ENCODE data around the gene TMEM131L.
A peak's percentile ranks its signal among the peaks of the same experiment; 100 is the strongest.

TMEM131L gene

GRCh38 chr4:153480704-153481103 is 14.5 kb downstream of the TMEM131L start:
- Histone ChIP-seq H3K9me3 (ENCODE audit: control insufficient read depth in 1 of 2, low read length in 2 of 2) (no peaks in the 10 kb centered on the region), H3K4me3 (ENCODE audit: low read depth in 1 of 2, low read length in 2 of 2) (no peak overlapping the region), H3K4me1 (ENCODE audit: control insufficient read depth in 1 of 2, insufficient read depth in 2 of 2, low read length in 2 of 2) (peaks cover 0 to 4% of the 10 kb centered on the region in 2 donors), H3K27ac (ENCODE audit: low read length) (no peak overlapping the region), H3K36me3 (ENCODE audit: control insufficient read depth in 1 of 2, insufficient read depth in 2 of 2, low read length in 2 of 2) (peaks cover 0 to 4% of the 10 kb centered on the region in 2 donors), H3K27me3 (ENCODE audit: low read depth, low read length) (no peaks in the 10 kb centered on the region)

- peaks cover 3 to 6% of the 10 kb centered on the region in 2 donors for H3K4me1 ChIP-seq (ENCODE audit: control insufficient read depth in 1 of 2, insufficient read depth in 2 of 2, low read length in 2 of 2)
- no peaks in the 10 kb centered on the region for H3K27me3 ChIP-seq (ENCODE audit: low read depth, low read length)
- no peaks in the 10 kb centered on the region for H3K9me3 ChIP-seq (ENCODE audit: control insufficient read depth in 1 of 2, low read length in 2 of 2)
- H3K4me3 ChIP-seq (ENCODE audit: low read depth in 1 of 2, low read length in 2 of 2), result no peak overlapping the region
- peaks cover 0 to 4% of the 10 kb centered on the region in 2 donors for H3K36me3 ChIP-seq (ENCODE audit: control insufficient read depth in 1 of 2, insufficient read depth in 2 of 2, low read length in 2 of 2)
- no peak overlapping the region for H3K27ac ChIP-seq (ENCODE audit: low read length)
Observed at GRCh38 chr4:153481478-153481877, 15.3 kb downstream of the TMEM131L start.

GRCh38 chr4:153483432-153484418 is 17.6 kb downstream of the TMEM131L start:
- Histone ChIP-seq H3K27me3 (ENCODE audit: low read depth, low read length) (no peaks in the 10 kb centered on the region), H3K36me3 (ENCODE audit: control insufficient read depth in 1 of 2, insufficient read depth in 2 of 2, low read length in 2 of 2) (peaks cover 0 to 4% of the 10 kb centered on the region in 2 donors), H3K9me3 (ENCODE audit: control insufficient read depth in 1 of 2, low read length in 2 of 2) (no peaks in the 10 kb centered on the region), H3K27ac (ENCODE audit: low read length) (peak overlapping the region; percentile 46), H3K4me1 (ENCODE audit: control insufficient read depth in 1 of 2, insufficient read depth in 2 of 2, low read length in 2 of 2) (peaks cover 24 to 25% of the 10 kb centered on the region in 2 donors), H3K4me3 (ENCODE audit: low read depth in 1 of 2, low read length in 2 of 2) (peak overlapping the region in 1 of 2 donors; percentile 38)

DNA sequence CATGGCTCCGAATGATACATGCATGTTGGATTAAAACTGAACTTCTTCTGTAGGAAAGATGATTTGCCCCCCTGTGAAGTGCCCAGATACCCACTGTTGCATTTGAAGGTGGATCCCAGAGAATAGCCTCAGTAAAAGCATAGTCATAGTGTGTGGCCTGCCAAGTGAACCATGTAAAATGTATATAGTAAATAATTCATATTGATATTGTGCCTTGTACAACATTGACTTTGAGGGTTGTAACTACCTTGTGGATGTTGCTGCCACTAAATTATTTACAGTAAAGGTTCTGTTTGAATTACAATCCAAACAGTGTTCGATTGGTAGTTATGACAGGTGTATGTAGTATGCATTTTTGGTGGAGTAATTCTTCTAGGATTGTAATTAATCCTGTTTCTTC is 19.2 kb downstream of the TMEM131L start:
- no peak overlapping the region for H3K4me3 ChIP-seq (ENCODE audit: low read depth in 1 of 2, low read length in 2 of 2)
- peak overlapping the region; percentile 85 for H3K27ac ChIP-seq (ENCODE audit: low read length)
- no peaks in the 10 kb centered on the region for H3K27me3 ChIP-seq (ENCODE audit: low read depth, low read length)
- peaks cover 24 to 31% of the 10 kb centered on the region in 2 donors for H3K4me1 ChIP-seq (ENCODE audit: control insufficient read depth in 1 of 2, insufficient read depth in 2 of 2, low read length in 2 of 2)
- no peaks in the 10 kb centered on the region for H3K9me3 ChIP-seq (ENCODE audit: control insufficient read depth in 1 of 2, low read length in 2 of 2)
- peaks cover 0 to 4% of the 10 kb centered on the region in 2 donors for H3K36me3 ChIP-seq (ENCODE audit: control insufficient read depth in 1 of 2, insufficient read depth in 2 of 2, low read length in 2 of 2)

- Histone ChIP-seq H3K36me3 (ENCODE audit: control insufficient read depth in 1 of 2, insufficient read depth in 2 of 2, low read length in 2 of 2) (peaks cover 0 to 2% of the 10 kb centered on the region in 2 donors), H3K9me3 (ENCODE audit: control insufficient read depth in 1 of 2, low read length in 2 of 2) (no peaks in the 10 kb centered on the region), H3K4me3 (ENCODE audit: low read depth in 1 of 2, low read length in 2 of 2) (no peak overlapping the region), H3K4me1 (ENCODE audit: control insufficient read depth in 1 of 2, insufficient read depth in 2 of 2, low read length in 2 of 2) (peaks cover 24 to 31% of the 10 kb centered on the region in 2 donors), H3K27ac (ENCODE audit: low read length) (peak overlapping the region; percentile 85), H3K27me3 (ENCODE audit: low read depth, low read length) (no peaks in the 10 kb centered on the region)
Observed at GRCh38 chr4:153485860-153486259, 19.7 kb downstream of the TMEM131L start.

DNA sequence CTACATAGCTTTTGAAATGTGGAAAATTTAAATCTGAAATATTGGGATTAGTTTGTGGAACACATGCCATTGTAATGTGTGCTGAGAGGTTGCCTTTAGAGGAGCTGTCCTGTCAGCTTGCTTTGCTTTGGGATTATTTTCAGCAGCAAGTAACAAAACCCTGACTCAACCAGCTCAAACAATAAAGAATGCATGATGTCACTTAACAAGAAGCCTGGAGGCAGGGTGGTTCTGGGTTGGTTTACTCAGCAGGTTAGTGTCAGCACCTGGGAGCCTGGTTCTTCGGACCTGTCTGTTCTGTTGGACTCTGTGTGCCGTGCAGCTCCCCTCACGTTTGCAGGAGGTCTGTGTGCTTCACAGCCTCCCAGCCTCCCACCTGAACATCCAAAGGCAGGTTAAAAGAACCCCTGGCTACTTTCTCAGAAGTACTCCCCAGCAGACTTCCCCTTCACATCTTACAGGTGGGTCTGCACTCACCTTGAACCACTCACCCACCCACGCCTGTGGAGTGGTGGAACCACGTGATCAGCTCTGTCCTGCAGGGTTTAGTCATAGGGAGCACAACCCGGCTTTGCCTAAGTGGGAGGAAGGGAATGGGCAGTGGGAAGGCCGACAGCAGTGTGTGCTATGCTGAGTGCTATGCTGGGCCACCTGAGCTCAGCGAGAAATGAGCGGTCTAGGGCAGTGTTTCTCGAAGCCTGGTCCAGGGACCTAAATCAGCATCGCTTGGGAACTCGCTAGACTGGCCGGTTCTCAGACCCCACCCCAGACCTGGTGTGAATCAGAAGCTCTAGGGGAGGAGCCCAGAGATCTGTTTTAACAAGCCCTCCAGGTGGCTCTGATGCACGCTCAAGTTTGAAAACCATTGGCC is 20.4 kb downstream of the TMEM131L start:
- H3K4me1 ChIP-seq (ENCODE audit: control insufficient read depth in 1 of 2, insufficient read depth in 2 of 2, low read length in 2 of 2), result peaks cover 24 to 31% of the 10 kb centered on the region in 2 donors

DNA sequence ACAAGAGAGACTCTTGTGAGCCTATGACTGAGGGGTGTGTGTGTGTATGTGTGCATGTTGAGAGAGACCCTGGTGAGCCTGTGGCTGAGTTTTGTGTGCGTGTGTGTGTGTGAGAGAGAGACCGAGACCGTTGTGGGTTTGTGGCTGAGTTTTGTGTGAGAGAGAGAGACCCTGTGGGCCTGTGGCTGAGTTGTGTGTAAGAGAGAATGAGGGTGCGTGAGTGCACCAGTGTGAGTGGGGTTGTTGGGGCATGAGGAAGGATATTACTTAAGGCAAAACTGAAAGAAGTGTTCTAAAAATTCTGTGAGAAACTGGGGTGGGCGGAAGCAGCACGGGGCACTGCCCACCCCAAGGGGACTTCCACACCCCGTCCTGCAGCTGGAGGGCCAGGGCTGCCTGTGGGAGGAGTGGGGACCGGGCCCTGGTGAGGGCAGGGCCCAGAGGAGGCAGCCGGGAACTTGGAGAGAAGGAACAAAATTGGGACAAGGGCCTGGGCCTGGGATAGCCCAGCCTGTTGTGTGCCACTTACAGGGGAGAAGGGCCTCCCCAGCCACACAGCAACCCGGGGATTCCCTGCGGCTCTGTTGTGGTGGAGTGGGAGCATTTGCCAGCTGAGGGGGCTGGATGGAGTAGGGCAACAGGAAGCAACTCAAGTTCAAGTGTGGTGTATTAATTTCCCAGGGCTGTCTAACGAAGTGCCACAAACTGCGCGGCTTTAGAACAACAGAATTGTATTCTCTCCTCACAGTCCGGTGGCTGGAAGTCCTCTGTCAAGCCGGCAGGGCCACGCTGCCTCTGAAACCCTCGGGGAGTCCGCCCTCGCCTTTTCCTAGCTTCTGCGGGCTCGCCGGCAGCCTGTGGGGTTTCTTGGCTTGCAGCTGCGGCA is 22.1 kb downstream of the TMEM131L start:
- Histone ChIP-seq H3K9me3 (ENCODE audit: control insufficient read depth in 1 of 2, low read length in 2 of 2) (no peaks in the 10 kb centered on the region), H3K36me3 (ENCODE audit: control insufficient read depth in 1 of 2, insufficient read depth in 2 of 2, low read length in 2 of 2) (no peaks in the 10 kb centered on the region), H3K27me3 (ENCODE audit: low read depth, low read length) (no peaks in the 10 kb centered on the region), H3K4me1 (ENCODE audit: control insufficient read depth in 1 of 2, insufficient read depth in 2 of 2, low read length in 2 of 2) (peaks cover 24 to 31% of the 10 kb centered on the region in 2 donors), H3K4me3 (ENCODE audit: low read depth in 1 of 2, low read length in 2 of 2) (peak overlapping the region; percentile 21 to 43), H3K27ac (ENCODE audit: low read length) (peak overlapping the region; percentile 85)

More for the DNA sequence above, 20.4 kb downstream of the TMEM131L start:
- H3K4me3 ChIP-seq (ENCODE audit: low read depth in 1 of 2, low read length in 2 of 2), result no peak overlapping the region
- no peaks in the 10 kb centered on the region for H3K9me3 ChIP-seq (ENCODE audit: control insufficient read depth in 1 of 2, low read length in 2 of 2)
- H3K27ac ChIP-seq (ENCODE audit: low read length), result peak overlapping the region; percentile 85
- H3K36me3 ChIP-seq (ENCODE audit: control insufficient read depth in 1 of 2, insufficient read depth in 2 of 2, low read length in 2 of 2), result no peaks in the 10 kb centered on the region
- no peaks in the 10 kb centered on the region for H3K27me3 ChIP-seq (ENCODE audit: low read depth, low read length)

- Histone ChIP-seq H3K36me3 (ENCODE audit: control insufficient read depth in 1 of 2, insufficient read depth in 2 of 2, low read length in 2 of 2) (no peaks in the 10 kb centered on the region), H3K4me1 (ENCODE audit: control insufficient read depth in 1 of 2, insufficient read depth in 2 of 2, low read length in 2 of 2) (peaks cover 20 to 31% of the 10 kb centered on the region in 2 donors), H3K4me3 (ENCODE audit: low read depth in 1 of 2, low read length in 2 of 2) (no peak overlapping the region), H3K27me3 (ENCODE audit: low read depth, low read length) (no peaks in the 10 kb centered on the region), H3K27ac (ENCODE audit: low read length) (no peak overlapping the region), H3K9me3 (ENCODE audit: control insufficient read depth in 1 of 2, low read length in 2 of 2) (no peaks in the 10 kb centered on the region)
Observed at GRCh38 chr4:153489856-153490558, 23.8 kb downstream of the TMEM131L start.

DNA sequence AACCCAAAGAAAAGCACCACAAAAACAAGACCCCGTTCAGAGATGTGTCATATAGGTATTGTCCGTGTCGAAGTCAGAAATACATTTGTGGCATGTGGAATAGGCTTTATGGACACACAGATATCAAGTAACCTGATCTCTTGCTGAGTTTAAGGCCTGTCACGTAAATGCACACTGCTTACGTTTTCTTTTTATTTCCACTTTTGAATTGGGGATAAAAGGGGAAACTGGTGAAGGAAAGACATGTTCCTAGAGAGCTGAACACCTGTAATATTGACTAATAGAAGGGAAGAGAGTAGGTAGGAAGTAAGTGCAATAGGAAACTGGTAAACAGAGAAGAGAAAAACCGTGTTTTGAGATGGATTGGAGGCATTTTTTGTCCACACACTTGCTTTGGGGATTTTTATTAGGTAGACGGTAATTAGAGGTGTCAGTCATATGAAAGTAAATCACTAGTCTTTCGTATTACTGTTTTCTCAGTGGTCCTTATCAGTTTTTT is 24.9 kb downstream of the TMEM131L start:
- H3K27me3 ChIP-seq (ENCODE audit: low read depth, low read length), result no peaks in the 10 kb centered on the region
- no peak overlapping the region for H3K27ac ChIP-seq (ENCODE audit: low read length)
- no peaks in the 10 kb centered on the region for H3K9me3 ChIP-seq (ENCODE audit: control insufficient read depth in 1 of 2, low read length in 2 of 2)
- H3K4me3 ChIP-seq (ENCODE audit: low read depth in 1 of 2, low read length in 2 of 2), result no peak overlapping the region
- no peaks in the 10 kb centered on the region for H3K36me3 ChIP-seq (ENCODE audit: control insufficient read depth in 1 of 2, insufficient read depth in 2 of 2, low read length in 2 of 2)
- H3K4me1 ChIP-seq (ENCODE audit: control insufficient read depth in 1 of 2, insufficient read depth in 2 of 2, low read length in 2 of 2), result peaks cover 20 to 31% of the 10 kb centered on the region in 2 donors

GRCh38 chr4:153494562-153494961 is 28.4 kb downstream of the TMEM131L start:
- Histone ChIP-seq H3K4me3 (ENCODE audit: low read depth in 1 of 2, low read length in 2 of 2) (no peak overlapping the region), H3K36me3 (ENCODE audit: control insufficient read depth in 1 of 2, insufficient read depth in 2 of 2, low read length in 2 of 2) (no peaks in the 10 kb centered on the region), H3K27ac (ENCODE audit: low read length) (no peak overlapping the region), H3K9me3 (ENCODE audit: control insufficient read depth in 1 of 2, low read length in 2 of 2) (no peaks in the 10 kb centered on the region), H3K4me1 (ENCODE audit: control insufficient read depth in 1 of 2, insufficient read depth in 2 of 2, low read length in 2 of 2) (peaks cover 0 to 13% of the 10 kb centered on the region in 2 donors), H3K27me3 (ENCODE audit: low read depth, low read length) (no peaks in the 10 kb centered on the region)

All from muscle layer of duodenum (tissue), 2 donors.